Measurements from ENCODE around the gene PCBD2. TPM values are rescaled to one million over a fixed set of nuclear protein-coding genes. Genes with fewer than 3 reads are reported as not detected.

The PCBD2 gene
- total and polyA plus RNA-seq, 2 experiments from 2014 or later: 5.8 to 10.1 TPM

GRCh38 chr5:134889335-134889734 lies 15.6 kb upstream of the PCBD2 start:
- H3K27me3 ChIP-seq (replicated peaks; ENCODE audit: insufficient read depth): no peaks in the 10 kb centered on the region
- H4K20me1 ChIP-seq (ENCODE audit: insufficient read depth): no peaks in the 10 kb centered on the region
- no peak for TF ChIP-seq EZH2phosphoT487 (IDR thresholded peaks at IDR 0.05; ENCODE audit: insufficient read depth, low read depth)
- no peak for TF ChIP-seq EZH2 (IDR thresholded peaks at IDR 0.05; ENCODE audit: insufficient read depth, poor library complexity, severe bottlenecking)
- no peak overlapping the region for H3K4me3 ChIP-seq
- H3K79me2 ChIP-seq (ENCODE audit: insufficient read depth): peaks cover 80% of the 10 kb centered on the region
- in situ Hi-C loops (cut with MboI): no loop called here
- H2AFZ ChIP-seq: no peak overlapping the region
- H3F3A ChIP-seq (ENCODE audit: insufficient read depth): no peaks in the 10 kb centered on the region
- H3K4me1 ChIP-seq (ENCODE audit: insufficient read depth): no peaks in the 10 kb centered on the region
- no peak overlapping the region for H3K9ac ChIP-seq
- no peaks in the 10 kb centered on the region for H3K9me2 ChIP-seq (ENCODE audit: insufficient read depth)
- no peak for DNase-seq
- no peaks in the 10 kb centered on the region for H3K9me3 ChIP-seq (ENCODE audit: low read depth)
- no peak overlapping the region for H3K4me2 ChIP-seq (ENCODE audit: unreplicated experiment)
- H3K36me3 ChIP-seq (ENCODE audit: low read depth): peaks cover under 1% of the 10 kb centered on the region; the same call in 1 of the 2 replicates
- no peak overlapping the region for H3K27ac ChIP-seq
- WGBS, 2 experiments (ENCODE audit: low coverage in 1 of 2, low lambda C conversion rate in 2 of 2, missing lambda C conversion rate in 2 of 2): 93 to 95% methylated on average over 8 of the region's 8 CpGs

DNA sequence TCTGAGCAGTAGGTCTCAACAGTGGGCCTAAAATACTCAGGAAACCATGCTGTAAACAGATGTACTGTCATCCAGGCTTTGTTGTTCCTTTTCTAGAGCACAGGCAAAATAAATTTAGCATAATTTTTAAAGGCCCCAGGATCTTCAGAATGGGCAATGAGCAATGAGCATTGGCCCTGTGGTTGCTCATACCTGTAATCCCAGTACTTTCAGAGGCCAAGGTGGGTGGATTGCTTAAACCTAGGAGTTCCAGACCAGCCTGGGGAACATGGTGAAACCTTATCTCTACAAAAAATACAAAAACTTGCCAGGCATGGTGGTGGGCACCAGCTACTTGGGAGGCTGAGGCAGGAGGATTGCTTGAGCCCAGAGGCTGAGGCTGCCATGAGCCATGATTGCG lies 13.5 kb upstream of the PCBD2 start:
- H4K20me1 ChIP-seq (ENCODE audit: insufficient read depth): no peaks in the 10 kb centered on the region
- no peaks in the 10 kb centered on the region for H3K9me2 ChIP-seq (ENCODE audit: insufficient read depth)
- H3K36me3 ChIP-seq (ENCODE audit: low read depth): peaks cover 3% of the 10 kb centered on the region; the same call in 1 of the 2 replicates
- no peaks in the 10 kb centered on the region for H3K9me3 ChIP-seq (ENCODE audit: low read depth)
- no peaks in the 10 kb centered on the region for H3K27me3 ChIP-seq (replicated peaks; ENCODE audit: insufficient read depth)
- in situ Hi-C loops (cut with MboI): no loop called here
- H3K27ac ChIP-seq: no peak overlapping the region
- H3K79me2 ChIP-seq (ENCODE audit: insufficient read depth): peaks cover 58% of the 10 kb centered on the region
- no peak overlapping the region for H2AFZ ChIP-seq
- H3K4me3 ChIP-seq: no peak overlapping the region
- no peaks in the 10 kb centered on the region for H3F3A ChIP-seq (ENCODE audit: insufficient read depth)
- no peak overlapping the region for H3K9ac ChIP-seq
- H3K4me1 ChIP-seq (ENCODE audit: insufficient read depth): no peaks in the 10 kb centered on the region
- TF ChIP-seq EZH2 (IDR thresholded peaks at IDR 0.05; ENCODE audit: insufficient read depth, poor library complexity, severe bottlenecking) (no peak), EZH2phosphoT487 (IDR thresholded peaks at IDR 0.05; ENCODE audit: insufficient read depth, low read depth) (no peak)
- no peak for DNase-seq
- H3K4me2 ChIP-seq (ENCODE audit: unreplicated experiment): no peak overlapping the region
- 95 to 100% methylated on average over 1 of the region's 1 CpG for WGBS, 2 experiments (ENCODE audit: low coverage in 1 of 2, low lambda C conversion rate in 2 of 2, missing lambda C conversion rate in 2 of 2)

DNA sequence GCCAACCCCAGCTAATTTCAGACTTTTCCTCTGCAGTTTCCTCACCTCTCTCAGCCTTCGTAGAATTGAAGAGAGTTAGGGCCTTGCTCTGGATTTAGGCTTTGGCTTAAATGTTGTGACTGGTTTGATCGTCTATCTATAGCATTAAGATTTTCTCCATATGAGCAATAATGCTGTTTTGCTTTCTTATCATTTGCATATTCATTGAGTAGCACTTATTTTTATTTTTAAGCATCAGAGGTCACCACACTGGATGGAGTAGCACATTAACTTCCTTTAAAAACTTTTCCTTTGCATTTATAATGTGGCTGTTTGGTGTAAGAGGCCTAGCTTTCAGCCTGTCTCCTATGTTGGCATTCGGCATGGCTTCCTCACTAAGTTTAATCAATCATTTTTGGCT lies 12.6 kb upstream of the PCBD2 start:
- 95% methylated on average over 3 of the region's 3 CpGs for WGBS, 2 experiments (ENCODE audit: low coverage in 1 of 2, low lambda C conversion rate in 2 of 2, missing lambda C conversion rate in 2 of 2)
- Histone ChIP-seq H2AFZ (no peak overlapping the region), H3K4me3 (no peak overlapping the region), H3K9me3 (ENCODE audit: low read depth) (no peaks in the 10 kb centered on the region), H3K27ac (no peak overlapping the region), H3F3A (ENCODE audit: insufficient read depth) (no peaks in the 10 kb centered on the region), H3K9ac (no peak overlapping the region), H3K4me2 (ENCODE audit: unreplicated experiment) (no peak overlapping the region), H3K79me2 (ENCODE audit: insufficient read depth) (peaks cover 50% of the 10 kb centered on the region), H3K27me3 (replicated peaks; ENCODE audit: insufficient read depth) (no peaks in the 10 kb centered on the region), H3K4me1 (ENCODE audit: insufficient read depth) (no peaks in the 10 kb centered on the region), H4K20me1 (ENCODE audit: insufficient read depth) (no peaks in the 10 kb centered on the region), H3K36me3 (ENCODE audit: low read depth) (peaks cover 3% of the 10 kb centered on the region; the same call in 1 of the 2 replicates), H3K9me2 (ENCODE audit: insufficient read depth) (no peaks in the 10 kb centered on the region)
- DNase-seq: no peak
- in situ Hi-C loops (cut with MboI): no loop called here
- no peak for TF ChIP-seq EZH2 (IDR thresholded peaks at IDR 0.05; ENCODE audit: insufficient read depth, poor library complexity, severe bottlenecking)

DNA sequence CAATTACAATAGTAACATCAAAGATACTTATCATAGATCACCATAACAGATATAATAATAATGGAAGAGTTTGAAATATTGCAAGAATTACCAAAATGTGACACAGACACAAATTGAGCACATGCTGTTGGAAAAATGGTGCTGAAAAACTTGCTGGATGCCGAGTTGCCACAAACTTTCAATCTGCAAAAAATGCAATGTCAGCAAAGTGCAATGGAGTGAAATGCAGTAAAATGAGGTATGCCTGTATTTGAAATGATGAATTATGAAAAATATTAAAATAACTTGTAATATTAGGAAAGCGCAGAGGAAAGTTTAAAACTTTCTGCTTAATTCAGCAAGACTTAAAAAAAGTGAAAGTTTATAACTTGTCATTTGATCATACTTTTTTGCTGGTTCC lies 12.0 kb upstream of the PCBD2 start:
- Histone ChIP-seq H3K9ac (no peak overlapping the region), H3K36me3 (ENCODE audit: low read depth) (peaks cover 3% of the 10 kb centered on the region; the same call in 1 of the 2 replicates), H3K4me3 (no peak overlapping the region), H3K79me2 (ENCODE audit: insufficient read depth) (peaks cover 44% of the 10 kb centered on the region), H4K20me1 (ENCODE audit: insufficient read depth) (no peaks in the 10 kb centered on the region), H3F3A (ENCODE audit: insufficient read depth) (no peaks in the 10 kb centered on the region), H3K27ac (no peak overlapping the region), H2AFZ (no peak overlapping the region), H3K9me2 (ENCODE audit: insufficient read depth) (no peaks in the 10 kb centered on the region), H3K9me3 (ENCODE audit: low read depth) (no peaks in the 10 kb centered on the region), H3K4me1 (ENCODE audit: insufficient read depth) (no peaks in the 10 kb centered on the region), H3K4me2 (ENCODE audit: unreplicated experiment) (no peak overlapping the region), H3K27me3 (replicated peaks; ENCODE audit: insufficient read depth) (no peaks in the 10 kb centered on the region)
- in situ Hi-C loops (cut with MboI): no loop called here
- WGBS, 2 experiments (ENCODE audit: low coverage in 1 of 2, low lambda C conversion rate in 2 of 2, missing lambda C conversion rate in 2 of 2): 63 to 70% methylated on average over 2 of the region's 2 CpGs
- TF ChIP-seq EZH2phosphoT487 (IDR thresholded peaks at IDR 0.05; ENCODE audit: insufficient read depth, low read depth) (no peak), EZH2 (IDR thresholded peaks at IDR 0.05; ENCODE audit: insufficient read depth, poor library complexity, severe bottlenecking) (no peak)
- DNase-seq: no peak
